ENCODE results near the gene MVB12B.

The MVB12B gene

GRCh38 chr9:126435626-126436025, 109.0 kb downstream of the MVB12B start:
- no peak for DNase-seq

GRCh38 chr9:126436545-126437267, 110.1 kb downstream of the MVB12B start:
- no peak for DNase-seq

- DNase-seq, result no peak
Observed at GRCh38 chr9:126437268-126437666, 110.6 kb downstream of the MVB12B start.

DNA sequence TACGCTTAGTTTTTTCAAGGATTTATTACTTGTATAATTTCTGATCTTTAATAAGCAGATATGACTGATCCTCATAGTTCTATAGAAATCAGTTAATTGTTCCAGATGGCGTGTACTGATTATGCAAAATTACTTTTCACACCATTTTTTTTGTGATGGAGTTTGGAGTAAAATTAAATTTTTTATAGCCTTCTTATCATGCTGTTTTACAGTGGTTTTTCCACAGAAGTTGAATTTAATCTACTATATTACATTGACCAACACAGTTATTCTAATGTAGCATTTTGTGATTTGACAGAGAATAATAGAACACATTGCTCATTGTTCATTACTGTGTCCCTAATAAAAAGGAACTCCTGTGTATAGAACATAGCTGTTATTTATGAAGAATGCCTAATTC, 111.1 kb downstream of the MVB12B start:
- DNase-seq, result no peak

DNA sequence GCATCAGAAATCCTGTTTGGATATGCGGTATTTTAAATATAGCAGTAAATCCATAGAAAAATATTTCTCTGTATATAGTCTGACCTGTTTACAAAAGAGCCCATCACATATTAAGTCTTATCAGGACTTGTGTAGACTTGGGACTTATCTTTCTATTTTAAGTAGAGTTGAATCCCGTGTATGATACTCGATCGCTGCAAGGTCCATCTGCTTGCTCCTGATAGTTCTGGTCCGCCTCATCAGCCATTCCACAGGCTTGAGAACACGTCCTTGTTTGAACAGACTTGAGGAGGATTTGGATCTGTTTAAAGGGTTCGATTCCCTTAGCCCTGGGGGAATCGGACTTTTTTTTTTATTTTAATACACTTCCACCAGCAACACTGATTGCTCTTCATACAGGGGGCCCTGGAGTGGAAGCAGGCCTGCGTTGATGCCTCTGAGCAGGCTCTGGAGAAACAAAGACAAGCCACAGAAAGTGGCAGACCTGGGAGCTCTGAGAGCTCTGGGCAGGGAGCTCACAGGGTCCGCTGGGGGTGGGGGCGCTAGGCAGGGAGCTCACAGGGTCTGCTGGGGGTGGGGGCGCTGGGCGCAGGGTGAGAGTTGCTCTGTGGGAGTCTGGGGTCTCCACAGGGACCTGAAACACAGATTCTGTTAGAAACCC, 112.2 kb downstream of the MVB12B start:
- DNase-seq, result no peak

- DNase-seq, result no peak
Observed at GRCh38 chr9:126439402-126439765, 112.8 kb downstream of the MVB12B start.

- peak; percentile 14 for DNase-seq
Observed at GRCh38 chr9:126439883-126440653, 113.4 kb downstream of the MVB12B start.

DNA sequence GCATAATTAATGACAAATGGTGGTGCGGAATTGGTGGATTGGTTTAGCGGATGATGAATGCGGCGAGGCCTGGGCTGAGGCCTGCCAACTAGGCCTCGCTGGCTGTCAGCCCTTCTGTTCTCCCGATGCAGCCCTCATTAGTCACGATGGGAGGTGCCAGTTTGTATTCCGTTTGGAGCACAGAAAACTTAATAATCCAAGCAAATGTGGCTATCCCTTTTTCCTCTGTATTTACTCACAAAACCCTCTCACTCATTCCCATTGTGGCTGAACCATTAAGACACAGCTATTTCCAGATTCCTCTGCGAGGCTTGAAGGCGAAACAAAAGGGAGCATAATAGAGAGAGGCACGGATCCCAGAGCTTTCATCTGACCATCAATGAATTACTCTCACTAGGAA, 114.3 kb downstream of the MVB12B start:
- peak; percentile 76 for DNase-seq

GRCh38 chr9:126442636-126443035, 116.0 kb downstream of the MVB12B start:
- no peak for DNase-seq

DNA sequence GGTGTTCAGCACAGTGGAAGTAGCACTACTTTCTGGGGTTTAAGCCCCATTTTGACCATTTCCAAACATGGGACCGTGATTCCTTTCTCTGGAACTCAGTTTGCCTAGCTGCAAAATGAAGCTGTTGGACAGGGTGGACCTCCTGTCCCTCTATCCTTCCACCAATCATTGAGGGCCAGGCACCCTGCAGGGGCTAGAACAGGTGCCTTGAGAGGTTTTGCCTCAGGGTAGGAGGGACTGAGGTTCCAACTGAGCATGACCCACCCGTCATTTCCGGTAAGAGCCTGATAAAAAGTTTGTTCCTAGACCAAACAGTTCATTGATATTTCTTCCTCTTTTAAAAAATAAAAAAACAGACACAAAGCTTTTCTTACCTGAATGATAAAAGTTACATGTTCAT, 116.5 kb downstream of the MVB12B start:
- DNase-seq, result no peak

DNA sequence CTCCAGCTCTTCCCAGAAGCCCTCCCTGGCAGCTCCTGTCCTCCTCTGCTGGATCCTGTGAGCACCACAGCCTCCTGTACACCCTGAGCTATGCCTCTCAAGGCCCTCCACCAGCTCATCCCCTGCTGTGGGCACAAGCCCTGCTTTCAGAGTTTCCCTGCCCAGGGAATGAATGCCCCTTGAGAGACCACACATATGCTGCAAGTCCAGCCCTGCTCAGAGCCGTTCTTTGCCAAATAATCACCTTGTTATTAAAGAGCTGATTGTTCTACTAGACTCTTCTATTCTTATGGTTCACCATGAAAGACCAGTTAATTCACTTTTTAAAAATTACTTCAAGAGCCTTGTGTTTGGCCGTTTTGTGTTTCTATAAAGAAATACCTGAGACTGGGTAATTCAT, 121.5 kb downstream of the MVB12B start:
- no peak for DNase-seq

GRCh38 chr9:126448865-126449577, 122.4 kb downstream of the MVB12B start:
- DNase-seq, result no peak

- no peak for DNase-seq
Observed at GRCh38 chr9:126449725-126450667, 123.4 kb downstream of the MVB12B start.

GRCh38 chr9:126450668-126451205, 124.1 kb downstream of the MVB12B start:
- no peak for DNase-seq

GRCh38 chr9:126451316-126451885, 124.8 kb downstream of the MVB12B start:
- no peak for DNase-seq

DNA sequence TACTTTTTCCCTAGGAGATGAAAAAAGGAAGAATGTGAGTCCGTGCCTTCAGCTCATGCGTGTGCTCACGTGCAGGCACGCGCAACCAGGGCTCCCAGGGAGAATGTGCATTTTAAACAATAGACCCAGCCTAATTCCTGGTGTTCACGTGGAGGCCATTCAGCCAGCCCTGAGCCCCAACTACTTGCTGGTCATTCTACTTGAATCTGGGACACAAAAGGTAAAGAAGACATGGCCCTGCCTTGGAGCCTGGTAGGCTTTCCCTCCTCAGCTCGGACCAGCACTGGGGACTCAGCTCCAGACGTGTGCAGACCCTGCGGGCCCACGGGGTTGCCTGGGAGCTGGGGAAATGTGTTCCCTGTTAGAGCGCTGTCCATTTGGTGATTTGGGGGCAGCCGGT, 125.5 kb downstream of the MVB12B start:
- DNase-seq, result no peak

DNA sequence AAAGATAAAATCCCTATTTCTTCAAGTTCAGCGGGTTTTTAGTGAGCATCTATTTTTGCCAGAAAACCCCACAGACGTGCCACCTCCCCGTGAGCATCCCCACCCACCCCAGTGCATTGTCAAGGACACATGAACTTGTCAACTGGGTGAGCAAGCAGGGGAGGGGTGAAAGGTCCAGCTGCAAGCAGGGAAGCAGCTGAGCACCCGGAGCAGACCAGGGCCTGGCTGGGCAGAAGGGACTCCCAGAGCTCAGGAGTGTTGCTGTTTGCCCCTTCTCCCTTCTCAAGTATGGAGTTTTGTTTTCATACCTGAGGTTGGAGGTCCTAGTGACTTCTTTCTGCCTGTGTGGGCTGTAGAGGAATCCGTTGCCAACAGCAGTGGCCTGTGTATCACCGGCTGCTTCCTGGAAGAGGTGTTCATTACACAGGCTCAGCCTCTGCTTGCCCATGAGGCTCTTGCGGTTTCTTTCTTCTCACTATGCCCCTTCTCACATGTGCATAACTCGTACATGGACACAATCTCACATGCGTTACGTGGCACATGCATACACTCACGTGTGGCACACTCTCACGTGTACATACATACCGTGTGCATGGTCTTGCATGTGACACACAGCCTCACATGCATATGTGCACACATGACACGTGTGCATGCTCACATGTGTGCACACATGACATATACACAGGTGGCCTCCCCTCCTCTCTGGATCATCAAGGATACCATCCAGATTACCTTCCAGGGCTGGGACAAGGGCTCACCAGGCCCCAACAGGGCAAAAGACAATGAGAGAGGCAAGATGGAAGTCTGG, 126.7 kb downstream of the MVB12B start:
- no peak for DNase-seq

- DNase-seq, result no peak
Observed at GRCh38 chr9:126454215-126454614, 127.6 kb downstream of the MVB12B start.

DNA sequence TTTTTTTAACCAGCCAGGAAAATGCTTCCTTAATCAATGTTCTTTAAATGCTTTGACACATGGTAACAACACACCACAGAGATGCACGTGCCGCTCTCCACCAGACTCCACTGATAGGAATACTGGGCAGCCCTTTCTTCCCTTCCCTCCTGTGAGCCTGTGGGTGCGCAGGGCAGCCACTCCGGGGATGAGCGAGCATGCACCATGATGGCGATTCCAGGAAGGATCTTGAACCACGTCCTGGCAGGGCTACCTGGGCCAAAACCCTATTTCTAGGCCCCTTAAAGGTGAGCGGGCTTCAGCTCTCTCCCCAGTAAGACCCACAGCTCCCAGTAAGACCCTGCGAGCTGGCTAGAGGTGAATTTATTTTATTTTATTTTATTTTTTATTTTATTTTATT, 128.2 kb downstream of the MVB12B start:
- no peak for DNase-seq

- no peak for DNase-seq
Observed at GRCh38 chr9:126456441-126457174, 130.0 kb downstream of the MVB12B start.

Data from NCI-H1694 (cell line).